ENCODE results near the gene SLAMF1. TPM values are rescaled to one million over a fixed set of nuclear protein-coding genes. Genes with fewer than 3 reads are reported as not detected.

The SLAMF1 gene
- total RNA-seq, 1 donor from 2014 or later: not detected

GRCh38 chr1:160651433-160652064 is 4.7 kb upstream of the SLAMF1 start:
- no peak overlapping the region for H3K9ac ChIP-seq
- peaks cover 19% of the 10 kb centered on the region for H3K4me1 Mint-ChIP-seq
- H3K9me3 Mint-ChIP-seq: no peaks in the 10 kb centered on the region
- H3K27ac Mint-ChIP-seq: no peak overlapping the region
- no peak overlapping the region for H3K27ac ChIP-seq
- no peaks in the 10 kb centered on the region for H3K9me3 ChIP-seq (ENCODE audit: low read depth)
- no peaks in the 10 kb centered on the region for H3K36me3 Mint-ChIP-seq
- H3K27me3 ChIP-seq: no peaks in the 10 kb centered on the region
- no peaks in the 10 kb centered on the region for H3K36me3 ChIP-seq
- H2AFZ ChIP-seq (replicated peaks): no peak overlapping the region
- H3F3A ChIP-seq (ENCODE audit: low read depth): no peaks in the 10 kb centered on the region
- no peak for DNase-seq (ENCODE audit: low spot score)
- no peak overlapping the region for H3K4me2 ChIP-seq
- H3K27me3 Mint-ChIP-seq (ENCODE audit: insufficient read depth, low read depth): no peaks in the 10 kb centered on the region
- H4K20me1 ChIP-seq (ENCODE audit: low read depth): no peaks in the 10 kb centered on the region
- no peak overlapping the region for H3K4me3 ChIP-seq
- TF ChIP-seq EZH2phosphoT487 (IDR thresholded peaks at IDR 0.05) (no peak), EZH2 (IDR thresholded peaks at IDR 0.05) (no peak), CTCF (IDR thresholded peaks at IDR 0.05) (no peak)
- no peak overlapping the region for H3K4me3 Mint-ChIP-seq
- peaks cover 11% of the 10 kb centered on the region for H3K4me1 ChIP-seq
- H3K79me2 ChIP-seq (ENCODE audit: low read depth): no peaks in the 10 kb centered on the region

- no peaks in the 10 kb centered on the region for H4K20me1 ChIP-seq (ENCODE audit: low read depth)
Observed at GRCh38 chr1:160647329-160647720, 481 bp upstream of the SLAMF1 start.

GRCh38 chr1:160646180-160646579 is 664 bp downstream of the SLAMF1 start:
- TF ChIP-seq EZH2 (IDR thresholded peaks at IDR 0.05): no peak
- no peak for TF ChIP-seq EZH2phosphoT487 (IDR thresholded peaks at IDR 0.05)
- TF ChIP-seq CTCF (IDR thresholded peaks at IDR 0.05): no peak
- H3K27ac Mint-ChIP-seq: no peak overlapping the region
- DNase-seq (ENCODE audit: low spot score): no peak
- H3K9me3 ChIP-seq (ENCODE audit: low read depth): no peaks in the 10 kb centered on the region
- no peak overlapping the region for H3K4me2 ChIP-seq
- no peaks in the 10 kb centered on the region for H3K79me2 ChIP-seq (ENCODE audit: low read depth)
- no peaks in the 10 kb centered on the region for H3K36me3 Mint-ChIP-seq
- no peaks in the 10 kb centered on the region for H3K27me3 ChIP-seq
- no peak overlapping the region for H3K27ac ChIP-seq
- no peak overlapping the region for H3K9ac ChIP-seq
- no peaks in the 10 kb centered on the region for H3K9me3 Mint-ChIP-seq
- H2AFZ ChIP-seq (replicated peaks): no peak overlapping the region
- peaks cover 4% of the 10 kb centered on the region for H3K27me3 Mint-ChIP-seq (ENCODE audit: insufficient read depth, low read depth)
- no peak overlapping the region for H3K4me3 ChIP-seq
- no peaks in the 10 kb centered on the region for H4K20me1 ChIP-seq (ENCODE audit: low read depth)
- no peaks in the 10 kb centered on the region for H3F3A ChIP-seq (ENCODE audit: low read depth)
- no peak overlapping the region for H3K4me3 Mint-ChIP-seq
- no peaks in the 10 kb centered on the region for H3K36me3 ChIP-seq
- no peaks in the 10 kb centered on the region for H3K4me1 ChIP-seq
- H3K4me1 Mint-ChIP-seq: no peaks in the 10 kb centered on the region

More at GRCh38 chr1:160647329-160647720, 481 bp upstream of the SLAMF1 start:
- Histone ChIP-seq H3K4me1 (peaks cover 2% of the 10 kb centered on the region), H3K36me3 (no peaks in the 10 kb centered on the region), H3K27ac (no peak overlapping the region), H3K4me3 (no peak overlapping the region), H2AFZ (replicated peaks) (no peak overlapping the region), H3K27me3 (no peaks in the 10 kb centered on the region), H3K9ac (no peak overlapping the region), H3K9me3 (ENCODE audit: low read depth) (no peaks in the 10 kb centered on the region), H3K79me2 (ENCODE audit: low read depth) (no peaks in the 10 kb centered on the region), H3F3A (ENCODE audit: low read depth) (no peaks in the 10 kb centered on the region), H3K4me2 (no peak overlapping the region)
- no peak overlapping the region for H3K27ac Mint-ChIP-seq
- no peak for TF ChIP-seq EZH2phosphoT487 (IDR thresholded peaks at IDR 0.05)
- no peaks in the 10 kb centered on the region for H3K36me3 Mint-ChIP-seq
- DNase-seq (ENCODE audit: low spot score): no peak
- H3K27me3 Mint-ChIP-seq (ENCODE audit: insufficient read depth, low read depth): peaks cover 4% of the 10 kb centered on the region
- peaks cover 9% of the 10 kb centered on the region for H3K4me1 Mint-ChIP-seq
- no peak overlapping the region for H3K4me3 Mint-ChIP-seq
- H3K9me3 Mint-ChIP-seq: no peaks in the 10 kb centered on the region

- H3K27me3 ChIP-seq: no peaks in the 10 kb centered on the region
- H3K4me2 ChIP-seq: no peak overlapping the region
- H3K36me3 ChIP-seq: no peaks in the 10 kb centered on the region
- no peak overlapping the region for H3K27ac ChIP-seq
- Mint-ChIP-seq H3K36me3 (no peaks in the 10 kb centered on the region), H3K4me3 (no peak overlapping the region), H3K4me1 (no peaks in the 10 kb centered on the region), H3K27ac (no peak overlapping the region), H3K27me3 (ENCODE audit: insufficient read depth, low read depth) (peaks cover 4% of the 10 kb centered on the region), H3K9me3 (no peaks in the 10 kb centered on the region)
- no peak overlapping the region for H2AFZ ChIP-seq (replicated peaks)
- no peak for TF ChIP-seq CTCF (IDR thresholded peaks at IDR 0.05)
- no peak for TF ChIP-seq EZH2 (IDR thresholded peaks at IDR 0.05)
- no peak for TF ChIP-seq EZH2phosphoT487 (IDR thresholded peaks at IDR 0.05)
- H3K4me1 ChIP-seq: no peaks in the 10 kb centered on the region
- H3K4me3 ChIP-seq: no peak overlapping the region
- H3K9ac ChIP-seq: no peak overlapping the region
- no peaks in the 10 kb centered on the region for H4K20me1 ChIP-seq (ENCODE audit: low read depth)
- no peak for DNase-seq (ENCODE audit: low spot score)
- H3K9me3 ChIP-seq (ENCODE audit: low read depth): no peaks in the 10 kb centered on the region
- H3F3A ChIP-seq (ENCODE audit: low read depth): no peaks in the 10 kb centered on the region
- H3K79me2 ChIP-seq (ENCODE audit: low read depth): no peaks in the 10 kb centered on the region
Observed at GRCh38 chr1:160645386-160646130, 1.3 kb downstream of the SLAMF1 start.
